ENCODE data around the gene GLYAT. TPM values are rescaled to one million over a fixed set of nuclear protein-coding genes. Genes with fewer than 3 reads are reported as not detected.

Gene GLYAT
- total RNA-seq, 1 donor from 2014 or later: not detected

GRCh38 chr11:58770166-58770565, 38.4 kb upstream of the GLYAT start:
- Histone ChIP-seq H3K4me3 (ENCODE audit: low read depth, low read length) (no peak overlapping the region), H3K36me3 (ENCODE audit: control insufficient read depth, insufficient read depth, low read length) (no peaks in the 10 kb centered on the region), H3K27me3 (ENCODE audit: control insufficient read depth, insufficient read depth, low read length) (no peaks in the 10 kb centered on the region)
- no peak for DNase-seq (ENCODE audit: low read depth)
- TF ChIP-seq CTCF (IDR thresholded peaks at IDR 0.05; ENCODE audit: insufficient read depth, low read length, poor library complexity, severe bottlenecking): no peak

- TF ChIP-seq CTCF (IDR thresholded peaks at IDR 0.05; ENCODE audit: insufficient read depth, low read length, poor library complexity, severe bottlenecking): no peak
- H3K27me3 ChIP-seq (ENCODE audit: control insufficient read depth, insufficient read depth, low read length): no peaks in the 10 kb centered on the region
Measured at GRCh38 chr11:58769308-58769707, 37.6 kb upstream of the GLYAT start.

GRCh38 chr11:58768137-58768536, 36.4 kb upstream of the GLYAT start:
- H3K4me3 ChIP-seq (ENCODE audit: low read depth, low read length): no peak overlapping the region
- DNase-seq (ENCODE audit: low read depth): no peak
- no peaks in the 10 kb centered on the region for H3K36me3 ChIP-seq (ENCODE audit: control insufficient read depth, insufficient read depth, low read length)
- no peaks in the 10 kb centered on the region for H3K27me3 ChIP-seq (ENCODE audit: control insufficient read depth, insufficient read depth, low read length)
- no peak for TF ChIP-seq CTCF (IDR thresholded peaks at IDR 0.05; ENCODE audit: insufficient read depth, low read length, poor library complexity, severe bottlenecking)

More at GRCh38 chr11:58769308-58769707, 37.6 kb upstream of the GLYAT start:
- Histone ChIP-seq H3K36me3 (ENCODE audit: control insufficient read depth, insufficient read depth, low read length) (no peaks in the 10 kb centered on the region), H3K4me3 (ENCODE audit: low read depth, low read length) (no peak overlapping the region)
- no peak for DNase-seq (ENCODE audit: low read depth)

GRCh38 chr11:58765078-58765477, 33.3 kb upstream of the GLYAT start:
- Histone ChIP-seq H3K4me3 (ENCODE audit: low read depth, low read length) (no peak overlapping the region), H3K36me3 (ENCODE audit: control insufficient read depth, insufficient read depth, low read length) (no peaks in the 10 kb centered on the region), H3K27me3 (ENCODE audit: control insufficient read depth, insufficient read depth, low read length) (no peaks in the 10 kb centered on the region)
- TF ChIP-seq CTCF (IDR thresholded peaks at IDR 0.05; ENCODE audit: insufficient read depth, low read length, poor library complexity, severe bottlenecking): no peak
- DNase-seq (ENCODE audit: low read depth): no peak

- DNase-seq (ENCODE audit: low read depth): no peak
- no peak for TF ChIP-seq CTCF (IDR thresholded peaks at IDR 0.05; ENCODE audit: insufficient read depth, low read length, poor library complexity, severe bottlenecking)
- H3K4me3 ChIP-seq (ENCODE audit: low read depth, low read length): no peak overlapping the region
Measured at GRCh38 chr11:58763120-58763490, 31.4 kb upstream of the GLYAT start.

GRCh38 chr11:58762284-58763119, 30.8 kb upstream of the GLYAT start:
- no peaks in the 10 kb centered on the region for H3K36me3 ChIP-seq (ENCODE audit: control insufficient read depth, insufficient read depth, low read length)
- no peak overlapping the region for H3K4me3 ChIP-seq (ENCODE audit: low read depth, low read length)
- no peak for TF ChIP-seq CTCF (IDR thresholded peaks at IDR 0.05; ENCODE audit: insufficient read depth, low read length, poor library complexity, severe bottlenecking)
- no peaks in the 10 kb centered on the region for H3K27me3 ChIP-seq (ENCODE audit: control insufficient read depth, insufficient read depth, low read length)
- DNase-seq (ENCODE audit: low read depth): peak; percentile 10

More at GRCh38 chr11:58763120-58763490, 31.4 kb upstream of the GLYAT start:
- H3K36me3 ChIP-seq (ENCODE audit: control insufficient read depth, insufficient read depth, low read length): no peaks in the 10 kb centered on the region
- H3K27me3 ChIP-seq (ENCODE audit: control insufficient read depth, insufficient read depth, low read length): no peaks in the 10 kb centered on the region
